Esophagus squamous epithelium (tissue), 5 donors: Measurements from ENCODE around the gene CHCHD3. TPM values are rescaled to one million over a fixed set of nuclear protein-coding genes. Genes with fewer than 3 reads are reported as not detected.

Source experiments
- DNase-seq: peaks from one replicate; lab custom pipeline; 2025; lab: John Stamatoyannopoulos, UW
- H3K27ac ChIP-seq, 4 donors: fragments of 200-600 bp; sonication (generic); one replicate each; pipeline ENCODE4 v1.5.1; 2016 to 2019; ENCODE audit warnings: mild to moderate bottlenecking in 1 of 4
- H3K27me3 ChIP-seq, 4 donors: fragments of 200-600 bp; sonication (generic); 1 replicate in 3 of 4; 2 replicates in 1 of 4; pipeline versions ENCODE4 v1.5.1 to v1.6.0; 2017 to 2021; ENCODE audit warnings: antibody characterized with exemption in 1 of 4
- H3K36me3 ChIP-seq, 3 donors: fragments of 200-600 bp; sonication (generic); one replicate each; pipeline ENCODE4 v1.5.1; 2016 to 2019
- H3K4me1 ChIP-seq, 3 donors: fragments of 200-600 bp; sonication (generic); one replicate each; pipeline ENCODE4 v1.5.1; 2017 to 2019
- H3K4me3 ChIP-seq, 4 donors: fragments of 200-600 bp; sonication (generic); 1 replicate in 3 of 4; 2 replicates in 1 of 4; pipeline ENCODE4 v1.5.1; 2016 to 2019; ENCODE audit warnings: mild to moderate bottlenecking in 2 of 4, moderate library complexity in 1 of 4
- H3K9me3 ChIP-seq, 3 donors: fragments of 200-600 bp; sonication (generic); one replicate each; pipeline ENCODE4 v1.5.1; 2016 to 2019
- POLR2A ChIP-seq, 4 donors: fragments of 450-650 bp; IDR thresholded peaks; one replicate each; pipeline ENCODE4 v1.6.1; 2017; ENCODE audit warnings: antibody characterized with exemption in 4 of 4, mild to moderate bottlenecking in 4 of 4, moderate library complexity in 3 of 4
- WGBS, 2 donors: methylation state at CpG; one replicate each; pipeline ENCODE4 v1.1.5; 2018; 5-methylcytosine and 5-hydroxymethylcytosine counted together
- intact Hi-C: fragments of 100-400 bp; cut with DNase I; formaldehyde crosslinking; loops from one replicate; pipeline ENCODE4 v1.15.0; 2022
- total RNA-seq, 4 donors: library from RNA; depleted of rRNA; stranded (reverse); fragments of >200 nt; gene quantifications; one replicate each; pipeline ENCODE4 v1.1.0, GENCODE V29; 2016
- TF ChIP-seq, protein P1 (sequence below), 6 experiments: fragments of 450-650 bp in 4 of 6; fragments of 200-600 bp in 2 of 6; sonication (generic) in 2 of 6; IDR thresholded peaks; one replicate each; pipeline ENCODE4 v1.5.1; 2016 to 2019; ENCODE audit warnings: antibody characterized with exemption in 6 of 6, mild to moderate bottlenecking in 4 of 6, moderate library complexity in 4 of 6
- donor health status: DM: yes; HTN: yes; CAD: no.

CHCHD3 gene
- total RNA-seq, 4 donors from 2014 or later: 36.8 to 55.0 (median 40.9) TPM

DNA sequence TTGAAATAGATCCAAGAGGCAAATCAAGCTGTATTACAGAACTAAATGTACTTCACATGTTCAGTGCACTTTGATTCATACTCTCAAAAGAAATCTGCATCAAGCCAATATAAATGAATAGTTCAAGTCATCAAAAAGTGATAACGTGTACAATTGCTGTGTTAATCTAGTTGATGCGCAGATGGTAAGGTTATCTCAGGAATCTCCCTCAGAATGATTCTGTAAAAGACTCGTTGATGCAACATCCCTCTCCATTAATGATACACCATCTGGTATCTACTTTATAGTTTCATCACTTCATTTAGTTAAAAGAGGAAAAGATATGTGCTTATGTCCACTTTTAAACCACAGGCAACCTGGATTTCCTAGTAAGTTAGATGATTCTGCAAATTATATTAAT lies 200.6 kb downstream of the CHCHD3 start:
- no peak for DNase-seq
- H3K9me3 ChIP-seq: no peaks in the 10 kb centered on the region
- no peak overlapping the region for H3K4me3 ChIP-seq
- H3K4me1 ChIP-seq: no peaks in the 10 kb centered on the region
- no peak overlapping the region for H3K27ac ChIP-seq
- no peak for TF ChIP-seq POLR2A (IDR thresholded peaks at IDR 0.05)
- TF ChIP-seq, protein P1, sequence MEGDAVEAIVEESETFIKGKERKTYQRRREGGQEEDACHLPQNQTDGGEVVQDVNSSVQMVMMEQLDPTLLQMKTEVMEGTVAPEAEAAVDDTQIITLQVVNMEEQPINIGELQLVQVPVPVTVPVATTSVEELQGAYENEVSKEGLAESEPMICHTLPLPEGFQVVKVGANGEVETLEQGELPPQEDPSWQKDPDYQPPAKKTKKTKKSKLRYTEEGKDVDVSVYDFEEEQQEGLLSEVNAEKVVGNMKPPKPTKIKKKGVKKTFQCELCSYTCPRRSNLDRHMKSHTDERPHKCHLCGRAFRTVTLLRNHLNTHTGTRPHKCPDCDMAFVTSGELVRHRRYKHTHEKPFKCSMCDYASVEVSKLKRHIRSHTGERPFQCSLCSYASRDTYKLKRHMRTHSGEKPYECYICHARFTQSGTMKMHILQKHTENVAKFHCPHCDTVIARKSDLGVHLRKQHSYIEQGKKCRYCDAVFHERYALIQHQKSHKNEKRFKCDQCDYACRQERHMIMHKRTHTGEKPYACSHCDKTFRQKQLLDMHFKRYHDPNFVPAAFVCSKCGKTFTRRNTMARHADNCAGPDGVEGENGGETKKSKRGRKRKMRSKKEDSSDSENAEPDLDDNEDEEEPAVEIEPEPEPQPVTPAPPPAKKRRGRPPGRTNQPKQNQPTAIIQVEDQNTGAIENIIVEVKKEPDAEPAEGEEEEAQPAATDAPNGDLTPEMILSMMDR (IDR thresholded peaks at IDR 0.05): no peak
- WGBS, 2 donors: 94 to 97% methylated on average over 3 of the region's 3 CpGs
- intact Hi-C loops: no loop called here
- peaks cover 0 to 24% (median 0%) of the 10 kb centered on the region in 3 donors for H3K36me3 ChIP-seq
- no peaks in the 10 kb centered on the region for H3K27me3 ChIP-seq

- intact Hi-C loops: no loop called here
- DNase-seq: no peak
- Histone ChIP-seq H3K9me3 (no peaks in the 10 kb centered on the region), H3K4me1 (no peaks in the 10 kb centered on the region), H3K27me3 (no peaks in the 10 kb centered on the region), H3K36me3 (peaks cover 0 to 10% (median 0%) of the 10 kb centered on the region in 3 donors), H3K4me3 (no peak overlapping the region), H3K27ac (no peak overlapping the region)
- 91 to 96% methylated on average over 6 to 7 of the region's 7 CpGs for WGBS, 2 donors
- TF ChIP-seq, protein P1 (IDR thresholded peaks at IDR 0.05): no peak
- no peak for TF ChIP-seq POLR2A (IDR thresholded peaks at IDR 0.05)
These were observed 202.3 kb downstream of the CHCHD3 start for GRCh38 chr7:132879579-132879978.

DNA sequence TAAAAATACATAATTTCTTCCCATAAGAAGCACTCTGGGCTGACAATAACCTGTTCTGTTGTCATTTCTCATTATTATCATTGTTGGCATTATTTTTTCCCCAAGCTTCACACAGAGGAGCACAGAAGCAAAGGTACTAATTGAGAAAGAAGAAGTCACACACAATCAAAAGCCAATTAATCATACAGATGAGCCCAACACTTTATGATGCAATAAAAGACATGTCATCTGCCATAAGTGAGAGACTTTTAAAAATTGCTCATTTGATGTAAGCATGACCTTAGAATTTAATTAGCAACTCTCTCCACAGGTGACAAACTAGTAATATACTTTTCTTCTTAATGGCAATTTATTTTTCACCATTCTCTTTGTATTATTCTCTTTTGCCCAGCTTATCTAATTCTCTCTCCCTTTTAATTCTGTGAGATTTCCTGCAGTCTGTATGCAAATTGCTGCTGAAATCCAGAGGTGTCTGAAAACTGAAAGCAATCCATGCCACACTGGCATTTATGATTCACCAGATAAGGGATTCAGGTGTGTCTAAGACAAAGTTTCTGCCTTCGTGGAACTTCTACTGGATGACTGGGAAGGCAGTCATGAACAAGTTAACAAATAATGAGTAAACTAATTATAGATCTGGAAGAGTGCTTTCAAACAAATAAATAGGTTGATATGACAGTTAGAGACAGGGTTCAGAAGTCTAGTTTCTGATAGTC lies 203.5 kb downstream of the CHCHD3 start:
- Histone ChIP-seq H3K4me1 (no peaks in the 10 kb centered on the region), H3K27me3 (no peaks in the 10 kb centered on the region), H3K4me3 (no peak overlapping the region), H3K36me3 (no peaks in the 10 kb centered on the region), H3K27ac (no peak overlapping the region), H3K9me3 (no peaks in the 10 kb centered on the region)
- DNase-seq: no peak
- 31 to 40% methylated on average over 1 of the region's 1 CpG for WGBS, 2 donors
- TF ChIP-seq, protein P1 (IDR thresholded peaks at IDR 0.05): no peak
- TF ChIP-seq POLR2A (IDR thresholded peaks at IDR 0.05): no peak
- intact Hi-C loops: no loop called here

DNA sequence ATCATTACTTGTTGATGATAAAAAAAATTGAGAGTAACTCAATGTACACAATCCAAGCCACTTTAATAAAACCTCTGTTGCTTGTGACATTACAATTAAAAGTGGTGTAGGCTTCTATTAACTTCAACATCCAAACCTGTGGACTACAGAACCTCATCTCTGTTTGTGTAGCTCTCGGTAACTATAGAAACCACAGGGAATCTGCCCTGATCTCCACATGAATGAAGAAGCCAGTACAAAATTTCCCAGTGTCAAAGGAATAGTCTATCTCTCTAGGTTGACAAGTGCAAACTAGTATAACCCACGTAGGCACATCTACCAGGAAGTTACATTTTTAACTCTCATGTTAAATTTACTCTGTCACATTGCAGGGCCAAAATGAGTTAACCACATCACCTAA lies 204.3 kb downstream of the CHCHD3 start:
- intact Hi-C loops: no loop called here
- H3K4me3 ChIP-seq: no peak overlapping the region
- no peak for DNase-seq
- H3K27ac ChIP-seq: no peak overlapping the region
- H3K9me3 ChIP-seq: no peaks in the 10 kb centered on the region
- TF ChIP-seq, protein P1 (IDR thresholded peaks at IDR 0.05): no peak
- no peak for TF ChIP-seq POLR2A (IDR thresholded peaks at IDR 0.05)
- 46 to 60% methylated on average over 2 of the region's 2 CpGs for WGBS, 2 donors
- H3K36me3 ChIP-seq: no peaks in the 10 kb centered on the region
- H3K4me1 ChIP-seq: no peaks in the 10 kb centered on the region
- H3K27me3 ChIP-seq: no peaks in the 10 kb centered on the region

DNA sequence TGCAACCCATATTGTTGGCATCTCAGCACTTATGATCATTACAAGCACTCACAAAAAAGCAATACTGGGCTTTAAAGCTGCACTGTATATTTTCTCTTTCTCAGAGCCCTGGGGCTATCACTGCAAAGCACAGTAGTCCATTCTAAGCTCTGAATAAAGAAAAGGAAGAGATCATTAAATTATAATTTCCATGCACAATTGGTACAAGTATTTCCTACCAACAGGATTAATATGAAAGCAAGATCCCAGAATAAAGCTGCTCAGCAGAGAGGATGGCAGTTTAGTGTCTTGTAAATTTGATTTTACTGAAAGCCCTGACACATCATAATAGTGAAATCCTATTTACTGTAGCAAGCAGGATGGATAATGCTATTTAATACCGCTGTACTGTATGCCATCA lies 205.3 kb downstream of the CHCHD3 start:
- TF ChIP-seq POLR2A (IDR thresholded peaks at IDR 0.05): no peak
- TF ChIP-seq, protein P1 (IDR thresholded peaks at IDR 0.05): no peak
- WGBS, 2 donors: 89 to 94% methylated on average over 1 of the region's 1 CpG
- intact Hi-C loops: no loop called here
- Histone ChIP-seq H3K36me3 (no peaks in the 10 kb centered on the region), H3K27me3 (no peaks in the 10 kb centered on the region), H3K4me1 (no peaks in the 10 kb centered on the region), H3K27ac (no peak overlapping the region), H3K4me3 (no peak overlapping the region), H3K9me3 (no peaks in the 10 kb centered on the region)
- DNase-seq: no peak
